Middle frontal gyrus (tissue), 1 donor: ENCODE results near the gene ABLIM2.
"Not testable (repeated sequence)": the region's sequence is repeated elsewhere in the genome, so short reads cannot be mapped to it uniquely, and the experiment has no call there.

Experiments used
- DNase-seq: peaks from one replicate; pipeline ENCODE4 v3.0.0-alpha.2; 2015; ENCODE audit warnings: low spot score; ENCODE audit errors: extremely low spot score

Gene ABLIM2

DNA sequence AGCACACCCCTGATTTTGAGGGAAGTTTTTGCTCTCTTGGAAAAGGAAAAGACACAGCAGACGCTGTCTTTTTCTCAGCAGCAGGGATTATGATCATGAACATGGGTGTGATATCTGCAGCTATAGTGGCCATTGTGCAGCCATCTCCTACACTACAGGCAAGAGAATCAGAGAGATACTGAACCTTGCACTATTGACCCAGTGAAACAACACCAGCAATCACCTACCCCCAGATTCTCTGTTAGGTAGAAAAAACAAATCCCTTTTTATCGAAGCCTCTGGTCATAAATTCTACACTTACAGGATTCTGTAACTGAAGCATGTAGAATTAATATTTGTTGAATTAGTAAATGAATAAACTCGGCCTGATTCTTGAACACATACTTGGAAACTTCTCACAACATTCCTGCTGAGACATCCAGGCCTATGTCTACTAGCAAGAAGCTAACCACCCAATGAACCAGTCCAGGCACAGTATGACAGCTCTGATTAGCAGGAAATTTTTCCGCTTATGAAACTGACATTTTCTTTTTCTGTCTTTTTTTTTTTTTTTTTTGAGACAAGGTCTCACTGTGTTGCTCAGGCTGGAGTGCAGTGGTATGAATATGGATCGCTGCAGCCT, 213.9 kb downstream of the ABLIM2 start:
- DNase-seq = no peak

- DNase-seq = not testable (repeated sequence)
These were observed 214.9 kb downstream of the ABLIM2 start for GRCh38 chr4:7943688-7944087.

GRCh38 chr4:7943211-7943610, 215.4 kb downstream of the ABLIM2 start:
- DNase-seq = no peak

- no peak for DNase-seq
These were observed 216.6 kb downstream of the ABLIM2 start for GRCh38 chr4:7941965-7942496.

DNA sequence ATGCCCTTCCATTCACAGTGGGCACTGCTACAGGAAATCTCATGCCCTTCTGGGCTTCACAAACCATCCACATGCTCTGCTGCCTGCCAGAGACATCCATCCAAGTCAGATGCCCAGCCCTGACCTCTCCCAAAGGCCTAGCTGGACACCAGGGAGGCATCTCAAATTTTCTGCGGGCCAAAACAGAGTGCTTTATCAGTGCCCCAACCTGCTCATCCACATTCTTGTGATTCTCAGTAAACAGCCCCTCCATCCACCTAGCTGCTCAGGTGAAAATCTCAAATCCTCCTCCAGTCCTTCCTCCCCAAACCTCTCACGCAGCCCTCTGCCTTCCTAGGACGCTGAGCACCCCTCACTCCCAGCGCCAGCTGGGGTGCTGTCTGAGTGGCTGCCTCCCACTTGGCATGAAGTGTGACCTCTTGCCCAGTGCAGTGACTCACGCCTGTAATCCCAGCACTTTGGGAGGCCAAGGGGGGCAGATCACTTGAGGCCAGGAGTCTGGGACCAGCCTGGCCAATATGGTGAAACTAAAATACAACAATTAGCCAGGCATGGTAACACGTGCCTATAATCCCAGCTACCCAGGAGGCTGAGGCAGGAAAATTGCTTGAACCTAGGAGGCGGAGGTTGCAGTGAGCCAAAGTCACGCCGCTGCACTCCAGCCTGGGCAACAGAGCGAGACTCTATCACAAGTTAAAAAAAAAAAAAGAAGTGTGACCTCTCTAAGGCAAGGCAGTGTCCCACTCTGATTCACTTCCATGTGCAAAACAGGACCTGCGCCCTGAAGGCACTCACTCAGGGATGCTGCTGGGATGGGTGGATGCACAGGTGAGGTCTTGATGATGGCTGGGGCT, 217.3 kb downstream of the ABLIM2 start:
- DNase-seq = no peak

GRCh38 chr4:7939377-7940108, 219.1 kb downstream of the ABLIM2 start, which contains the start of gene AFAP1:
AFAP1 (minus strand) TSS chr4:7939861; CDS start chr4:7872078, 67,783 bp downstream.
- peak; percentile 85 for DNase-seq

DNA sequence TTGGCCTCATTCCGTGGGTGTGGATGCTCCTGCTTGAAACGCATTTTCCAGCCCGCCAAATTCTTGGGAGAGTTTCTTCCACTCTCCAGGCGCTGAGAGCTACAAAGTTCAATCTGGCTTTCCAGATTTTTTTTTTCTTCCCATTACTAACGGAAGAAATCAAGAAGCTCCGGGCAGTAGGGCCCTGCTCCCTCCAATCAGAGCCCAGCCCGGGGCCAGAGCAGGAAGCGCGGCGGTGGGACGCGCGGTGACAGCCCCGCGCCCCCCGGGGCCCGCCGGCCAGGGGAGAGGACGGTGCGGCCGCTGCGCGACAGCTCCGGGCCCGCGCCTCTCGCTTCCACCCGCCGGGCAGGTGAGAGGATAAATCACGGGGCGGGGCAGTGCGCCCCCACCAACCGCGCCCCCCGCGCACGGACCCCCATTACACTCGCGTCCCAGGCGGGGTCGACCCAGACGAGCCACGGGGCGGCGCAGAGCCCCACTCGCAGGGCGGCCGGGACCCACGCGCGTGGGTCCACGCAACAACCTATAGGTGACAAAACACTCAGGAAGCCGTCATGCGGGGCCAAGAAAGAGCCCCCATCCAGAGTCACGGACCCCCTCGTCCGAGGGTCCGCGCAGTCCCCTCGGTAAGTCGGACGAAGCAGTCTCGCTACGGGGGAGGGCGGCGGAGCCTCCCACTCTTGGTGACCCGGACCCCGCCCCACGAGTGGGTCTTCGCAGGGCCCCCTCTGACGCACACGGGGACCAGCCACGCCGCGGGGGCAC, 219.8 kb downstream of the ABLIM2 start:
- no peak for DNase-seq

DNA sequence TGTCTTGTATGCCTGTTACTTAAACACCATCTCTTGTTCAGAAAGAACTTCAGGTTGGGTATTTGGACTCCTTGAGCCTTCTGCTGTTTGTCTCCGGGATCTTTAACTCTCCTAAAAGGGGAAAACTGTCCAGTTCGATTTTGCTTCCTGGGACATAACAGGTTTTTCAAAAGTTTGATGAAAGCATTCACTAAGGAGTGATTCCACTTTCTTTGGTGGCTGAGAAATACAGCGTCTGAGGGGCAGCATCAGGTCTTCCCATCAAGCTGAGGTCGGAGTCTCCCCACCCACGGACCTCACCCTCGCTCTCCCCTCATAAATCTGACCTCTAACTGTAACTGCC, 220.4 kb downstream of the ABLIM2 start:
- no peak for DNase-seq

DNA sequence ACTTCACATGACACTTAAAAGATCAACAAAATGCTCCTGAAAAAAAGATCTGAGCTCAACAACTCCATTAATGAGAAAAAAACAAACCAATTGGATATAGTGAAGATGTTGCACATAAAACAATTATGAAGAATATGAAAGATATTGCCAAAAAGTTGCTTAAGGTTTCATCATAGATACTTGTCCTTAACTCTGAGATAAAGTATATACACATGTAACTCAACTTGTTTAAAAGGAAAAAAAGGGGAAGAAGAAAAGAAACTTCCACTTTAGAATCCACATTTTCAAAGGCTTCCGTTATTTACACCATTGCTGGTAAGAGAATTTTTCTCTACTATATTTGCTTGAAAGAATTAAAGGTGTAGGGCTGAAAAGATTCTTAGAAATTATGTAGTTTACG, 221.6 kb downstream of the ABLIM2 start:
- no peak for DNase-seq

GRCh38 chr4:7933651-7934510, 224.7 kb downstream of the ABLIM2 start:
- DNase-seq = no peak

GRCh38 chr4:7932287-7932686, 226.3 kb downstream of the ABLIM2 start:
- DNase-seq = no peak

GRCh38 chr4:7929118-7929951, 229.3 kb downstream of the ABLIM2 start:
- DNase-seq = no peak

- DNase-seq = no peak
These were observed 229.9 kb downstream of the ABLIM2 start for GRCh38 chr4:7928711-7929110.

GRCh38 chr4:7926822-7927221, 231.8 kb downstream of the ABLIM2 start:
- no peak for DNase-seq

DNA sequence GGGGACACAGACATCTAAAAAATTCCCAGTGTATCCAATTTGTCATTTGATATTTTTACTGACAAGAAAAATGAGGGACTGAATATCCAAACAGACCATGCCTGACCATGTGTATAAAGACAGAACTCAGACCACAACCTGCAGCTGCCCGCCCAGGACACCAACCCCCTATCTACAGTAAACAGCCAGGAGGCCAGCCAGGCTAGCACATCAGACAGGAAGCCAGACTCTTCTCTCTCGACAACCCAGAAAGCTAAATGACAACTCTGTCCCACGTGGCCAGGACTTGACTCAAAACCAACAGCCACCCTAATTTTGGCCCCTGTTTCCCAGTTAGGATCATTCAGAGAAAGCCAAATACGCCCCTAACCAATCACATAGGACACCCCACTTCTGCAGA, 234.0 kb downstream of the ABLIM2 start:
- no peak for DNase-seq

GRCh38 chr4:7924163-7924562, 234.4 kb downstream of the ABLIM2 start:
- no peak for DNase-seq

DNA sequence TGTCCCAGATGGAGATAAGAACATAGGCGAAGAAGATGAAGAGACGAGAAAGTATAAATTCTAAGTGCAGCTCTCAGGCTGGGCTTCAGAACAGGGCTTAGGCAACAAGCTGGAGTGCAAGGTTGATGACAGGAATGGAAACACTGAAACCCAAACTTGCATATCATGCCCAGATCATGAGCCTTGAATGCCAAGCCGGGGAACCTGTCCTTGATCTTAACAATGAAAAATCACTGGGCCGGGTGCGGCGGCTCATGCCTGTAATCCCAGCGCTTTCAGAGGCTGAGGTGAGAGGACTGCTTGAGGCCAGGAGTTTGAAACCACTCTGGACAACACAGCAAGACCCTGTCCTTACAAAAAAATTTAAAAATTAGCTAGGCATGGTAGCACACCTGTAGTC, 236.1 kb downstream of the ABLIM2 start:
- no peak for DNase-seq

GRCh38 chr4:7918981-7919380, 239.6 kb downstream of the ABLIM2 start:
- DNase-seq = no peak

GRCh38 chr4:7918187-7918586, 240.4 kb downstream of the ABLIM2 start:
- not testable (repeated sequence) for DNase-seq
